Ishikawa (cell line): ENCODE results near the gene TIE1.

ENCODE experiments used
- CEBPB ChIP-seq: IDR thresholded peaks from 2 replicates; pipeline ENCODE4 v1.6.1; 2012
- FOXM1 ChIP-seq: IDR thresholded peaks from 2 replicates; pipeline ENCODE4 v1.6.1; 2012; ENCODE audit warnings: low read depth, borderline replicate concordance
- MAX ChIP-seq: IDR thresholded peaks from 2 replicates; pipeline ENCODE4 v1.6.1; 2012
- NFIC ChIP-seq: IDR thresholded peaks from 2 replicates; pipeline ENCODE4 v1.6.1; 2012

GRCh38 chr1:43296207-43296606 is 4.6 kb upstream of the TIE1 start:
- TF ChIP-seq MAX = no peak
- TF ChIP-seq NFIC = no peak
- no peak for TF ChIP-seq FOXM1
- no peak for TF ChIP-seq CEBPB
